HG03558 (cell line): ENCODE data around the gene TMEM61.

ENCODE experiments used
- ATAC-seq: cut with Tn5 transposase; IDR thresholded peaks from one replicate; pipeline ENCODE4 v1.9.1; 2021; ENCODE audit warnings: moderate number of reproducible peaks; ENCODE audit not compliant: unreplicated experiment; ENCODE audit errors: extremely low read depth

TMEM61 gene

GRCh38 chr1:54982739-54983138 lies 2.3 kb downstream of the TMEM61 start:
- no peak for ATAC-seq

GRCh38 chr1:54984131-54984842 lies 3.9 kb downstream of the TMEM61 start:
- ATAC-seq, result no peak

- ATAC-seq, result no peak
Observed at GRCh38 chr1:54985556-54985955, 5.1 kb downstream of the TMEM61 start.

DNA sequence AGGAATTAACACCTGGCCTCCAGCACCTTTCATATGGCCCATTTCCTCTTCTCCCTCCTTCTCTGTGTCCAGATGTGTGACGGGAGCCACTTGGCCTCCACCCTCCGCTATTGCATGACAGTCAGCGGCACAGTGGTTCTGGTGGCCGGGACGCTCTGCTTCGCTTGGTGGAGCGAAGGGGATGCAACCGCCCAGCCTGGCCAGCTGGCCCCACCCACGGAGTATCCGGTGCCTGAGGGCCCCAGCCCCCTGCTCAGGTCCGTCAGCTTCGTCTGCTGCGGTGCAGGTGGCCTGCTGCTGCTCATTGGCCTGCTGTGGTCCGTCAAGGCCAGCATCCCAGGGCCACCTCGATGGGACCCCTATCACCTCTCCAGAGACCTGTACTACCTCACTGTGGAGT lies 5.6 kb downstream of the TMEM61 start:
- no peak for ATAC-seq

- ATAC-seq, result no peak
Observed at GRCh38 chr1:54986533-54986932, 6.1 kb downstream of the TMEM61 start.

GRCh38 chr1:54987427-54987826 lies 7.0 kb downstream of the TMEM61 start:
- ATAC-seq, result no peak

DNA sequence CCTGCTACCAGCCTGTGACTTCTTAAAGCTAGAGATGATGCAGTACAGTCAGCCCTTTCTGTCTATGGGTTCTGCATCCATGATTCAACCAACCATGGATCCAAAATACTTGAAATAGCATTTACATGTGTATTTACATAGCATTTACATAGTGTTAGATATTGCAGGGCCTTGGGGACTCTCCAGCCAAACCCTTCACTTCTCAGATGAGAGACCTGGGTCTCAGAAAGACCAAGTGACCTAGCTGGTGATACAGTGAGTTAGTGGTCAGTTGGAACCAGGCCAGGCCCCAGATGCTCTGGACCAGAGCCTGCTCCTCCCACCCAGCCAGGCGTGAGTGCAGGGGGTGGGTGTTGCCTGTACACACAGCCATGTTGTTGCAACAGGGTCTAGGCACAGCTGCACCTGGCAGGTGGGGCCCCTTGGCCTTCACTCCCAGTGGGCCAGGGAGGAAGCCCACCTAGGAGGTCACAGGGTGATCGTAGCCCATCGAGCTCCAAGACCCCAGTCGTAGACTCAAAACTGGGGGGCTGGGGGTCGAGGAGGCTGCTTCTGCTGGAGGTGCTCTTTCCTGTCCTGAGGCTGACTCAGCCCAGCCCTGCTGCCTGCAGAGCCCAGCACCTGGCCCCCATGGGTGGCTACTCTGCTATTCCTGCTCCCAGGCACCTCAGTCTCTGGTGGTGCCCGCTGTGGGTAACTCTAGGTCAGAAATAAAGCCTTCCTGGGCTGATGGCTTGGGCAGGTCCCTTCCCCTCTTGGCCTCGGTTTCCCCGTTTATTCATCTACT lies 7.7 kb downstream of the TMEM61 start:
- no peak for ATAC-seq

- ATAC-seq, result no peak
Observed at GRCh38 chr1:54988975-54989374, 8.5 kb downstream of the TMEM61 start.

DNA sequence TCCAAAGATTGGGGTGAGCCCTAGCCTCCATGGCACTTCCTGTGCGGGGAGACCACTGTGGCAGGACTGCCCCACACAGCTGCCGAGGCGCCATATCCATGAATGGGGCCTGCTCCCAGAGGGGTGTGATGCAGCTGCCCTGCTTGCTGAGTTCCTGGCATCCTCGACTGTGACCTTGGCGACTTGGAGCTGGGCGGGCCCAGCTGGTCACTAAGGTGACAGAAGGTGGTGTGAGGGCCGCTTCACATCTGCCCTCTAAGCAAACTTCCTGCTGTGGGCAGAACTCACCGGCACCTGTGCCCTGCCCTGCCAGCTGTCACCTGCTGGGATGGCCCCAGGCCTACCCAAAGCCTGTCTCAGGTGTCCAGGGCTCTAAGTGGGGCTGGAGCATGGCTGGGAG lies 9.0 kb downstream of the TMEM61 start:
- no peak for ATAC-seq

DNA sequence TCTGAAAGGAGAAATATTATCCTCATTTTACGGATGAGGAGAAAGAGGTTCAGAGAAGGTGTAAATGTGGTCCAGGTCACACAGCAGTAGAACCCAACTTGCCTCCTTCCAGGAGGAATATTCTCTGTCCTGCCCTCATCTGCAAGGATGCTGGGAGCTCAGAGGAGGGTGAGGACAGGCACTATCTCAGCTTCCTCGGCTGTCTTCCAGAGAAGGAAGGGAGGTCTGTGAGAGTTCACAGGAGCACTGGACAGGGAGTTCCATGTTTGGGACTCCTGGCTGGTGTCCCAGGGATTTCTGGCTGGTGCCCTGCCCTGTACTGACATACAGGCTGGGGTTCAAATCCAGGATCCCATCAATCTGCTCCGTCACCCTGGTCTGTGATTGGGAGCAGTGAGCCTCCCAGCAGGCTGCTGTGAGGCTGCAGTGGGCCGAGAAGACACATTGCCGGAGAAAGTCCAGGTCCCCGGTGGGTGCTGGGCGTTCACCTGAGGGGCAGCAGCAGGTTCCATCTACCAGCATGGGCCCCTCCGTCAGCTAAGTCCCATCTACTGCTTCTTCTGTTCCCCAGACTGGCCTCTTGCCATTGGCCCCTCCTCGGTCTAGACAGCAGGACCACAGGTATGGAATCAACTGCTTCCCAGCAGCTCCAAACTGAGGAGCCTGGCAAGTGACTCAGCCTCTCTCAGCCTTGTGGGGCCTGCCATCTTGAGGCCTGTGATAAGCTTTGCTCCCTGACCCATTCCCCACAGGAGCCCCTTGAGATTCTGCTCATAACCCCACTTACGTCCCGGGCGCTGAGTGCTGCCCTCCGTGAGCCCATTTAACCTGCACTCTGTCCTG lies 9.8 kb downstream of the TMEM61 start:
- ATAC-seq, result no peak

GRCh38 chr1:54990916-54991315 lies 10.5 kb downstream of the TMEM61 start:
- ATAC-seq, result no peak

- no peak for ATAC-seq
Observed at GRCh38 chr1:54991939-54992338, 11.5 kb downstream of the TMEM61 start.

GRCh38 chr1:54993140-54993539 lies 12.7 kb downstream of the TMEM61 start:
- no peak for ATAC-seq

- ATAC-seq, result no peak
Observed at GRCh38 chr1:54994355-54994990, 14.0 kb downstream of the TMEM61 start.

DNA sequence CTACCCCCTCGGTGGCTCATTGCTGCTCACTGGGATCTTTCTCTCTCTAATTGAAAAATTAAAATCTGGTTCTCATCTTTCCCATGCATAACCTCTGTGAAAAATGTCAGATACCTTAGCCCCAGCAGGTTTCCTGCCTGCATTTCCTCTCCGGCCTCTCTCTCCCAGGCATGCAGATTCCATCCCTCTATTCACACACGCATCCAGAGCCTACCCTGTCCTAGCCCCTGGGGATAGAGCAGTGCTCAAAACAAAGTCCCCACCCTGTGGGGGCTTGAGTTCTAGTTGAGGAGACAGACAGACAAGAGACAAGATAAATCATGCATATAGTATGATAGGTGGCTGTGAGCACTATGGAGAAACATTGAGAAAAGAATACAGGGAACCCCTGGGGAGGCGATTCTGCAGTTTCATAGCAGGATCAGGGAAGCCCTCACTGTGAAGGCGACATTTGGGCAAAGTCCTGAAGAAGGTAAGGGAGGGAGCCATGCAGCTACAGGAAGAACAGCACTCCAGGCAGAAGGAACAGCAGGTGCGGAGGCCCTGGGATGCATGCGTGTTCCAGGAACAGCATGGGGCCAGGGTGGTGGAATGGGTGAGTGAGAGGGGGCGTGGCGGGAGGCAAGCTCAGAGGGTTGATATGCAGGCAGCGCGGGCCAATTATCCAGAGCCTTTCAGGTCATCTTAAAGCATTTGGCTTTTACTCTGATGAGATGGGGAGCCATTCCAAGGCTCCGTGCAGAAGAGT lies 14.8 kb downstream of the TMEM61 start:
- ATAC-seq, result no peak

DNA sequence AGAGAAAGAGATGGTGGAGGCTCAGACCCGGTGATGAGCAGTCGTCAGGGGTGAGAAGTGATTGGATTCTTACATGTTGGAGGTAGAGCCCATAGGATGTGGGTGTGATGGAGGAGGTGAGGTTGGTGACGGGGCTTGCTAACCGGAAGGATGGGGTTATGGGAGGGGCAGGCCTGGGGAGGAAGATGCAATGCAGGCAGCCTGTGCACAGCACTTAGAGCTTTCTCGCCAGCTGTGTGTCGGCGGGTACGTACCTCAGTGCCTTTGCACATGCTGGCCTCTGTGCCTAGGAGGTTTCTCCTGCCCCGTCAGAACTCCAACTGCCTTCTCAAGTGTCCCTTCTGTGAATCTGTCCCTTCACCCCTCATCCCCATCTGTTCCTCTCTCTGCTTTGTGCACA lies 15.4 kb downstream of the TMEM61 start:
- ATAC-seq, result no peak

- ATAC-seq, result no peak
Observed at GRCh38 chr1:54996359-54996868, 16.0 kb downstream of the TMEM61 start.

DNA sequence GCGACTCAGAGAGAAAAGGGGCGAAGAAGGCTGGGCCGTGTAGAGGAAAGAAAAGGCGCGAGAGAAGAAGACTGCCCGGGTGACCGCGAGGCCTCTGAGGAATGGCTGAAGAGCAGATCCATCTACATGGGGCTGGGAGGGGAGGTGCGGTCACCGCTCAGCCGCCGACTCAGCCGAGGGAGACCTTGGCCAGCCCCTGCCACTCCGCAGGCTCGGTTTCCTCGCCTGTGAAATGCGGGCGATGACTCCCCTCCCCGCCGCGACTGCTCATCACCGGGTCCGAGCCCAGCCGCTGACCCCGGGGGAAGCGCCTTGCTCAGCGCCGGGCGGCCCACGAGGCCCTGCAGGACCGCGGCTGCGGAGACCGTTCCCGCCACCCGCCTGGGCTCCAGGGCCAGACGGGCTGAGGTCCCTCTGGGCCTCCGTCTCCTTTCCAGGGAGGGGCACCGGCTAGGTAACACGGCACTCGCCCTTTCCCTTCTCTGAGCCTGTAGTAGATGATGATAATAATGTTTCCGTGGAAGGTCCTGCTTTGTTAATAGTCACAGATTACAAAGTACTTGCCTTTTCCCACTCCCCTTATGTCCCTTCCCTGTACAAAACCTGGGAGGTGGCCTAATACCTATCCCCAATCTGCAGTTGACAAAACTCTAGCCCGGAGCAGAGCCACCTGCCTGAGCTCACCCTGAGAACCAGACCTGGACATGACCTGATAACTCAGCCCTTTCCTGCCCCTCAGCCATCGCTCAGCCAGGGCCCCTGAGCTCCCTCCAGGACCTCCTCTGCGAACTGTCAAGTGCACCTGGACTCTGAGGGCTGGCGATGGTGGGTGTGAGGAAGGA lies 16.7 kb downstream of the TMEM61 start:
- no peak for ATAC-seq

GRCh38 chr1:54997711-54997986 lies 17.2 kb downstream of the TMEM61 start:
- ATAC-seq, result no peak
